ENCODE data around the gene FAM3C. TPM values are rescaled to one million over a fixed set of nuclear protein-coding genes. Genes with fewer than 3 reads are reported as not detected.

The FAM3C gene
- total and polyA plus RNA-seq, 11 donors = 20.6 to 97.2 (median 45.3) TPM

DNA sequence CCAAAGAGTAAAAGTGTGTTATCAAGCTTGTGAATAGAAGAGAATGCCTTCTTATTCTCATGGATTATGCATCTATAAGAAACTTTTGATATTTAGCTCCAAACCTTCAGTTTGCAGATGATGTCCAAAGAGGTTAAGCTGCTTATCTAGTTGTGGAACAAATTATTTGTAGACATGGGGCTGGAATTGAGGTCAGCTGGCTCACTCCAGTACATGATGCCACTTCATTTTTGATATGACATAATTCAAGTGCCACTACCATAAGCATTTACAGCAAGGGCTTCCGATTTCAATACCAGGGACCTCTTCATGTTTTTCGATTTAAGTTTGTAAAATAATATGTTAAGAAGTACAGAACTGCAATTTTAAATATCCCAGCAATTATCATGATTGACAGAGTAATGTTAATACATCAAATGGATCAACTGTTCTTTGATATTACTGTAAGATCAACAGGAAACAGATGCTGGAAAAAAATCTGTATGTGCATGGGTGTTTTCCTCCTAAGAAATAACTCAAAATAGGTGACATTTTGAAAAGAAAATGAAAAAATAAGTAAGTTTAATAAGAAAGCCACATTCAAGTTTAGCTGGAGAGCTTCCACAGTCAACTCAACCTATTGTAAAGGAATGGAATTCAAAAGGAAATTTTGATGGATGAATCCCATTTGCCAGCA, 12.7 kb downstream of the FAM3C start:
- no peak for DNase-seq
- H3K27ac ChIP-seq = no peak overlapping the region
- WGBS, 4 donors = 44 to 64% (median 57%) methylated on average over 2 of the region's 2 CpGs
- intact Hi-C loops (cut with DNase I) = no loop called here
- no peaks in the 10 kb centered on the region for H3K9me3 ChIP-seq
- peak; percentile 42 to 62 (median 50) for ATAC-seq
- no peaks in the 10 kb centered on the region for H3K27me3 ChIP-seq
- no peak overlapping the region for H3K4me3 ChIP-seq
- H3K36me3 ChIP-seq = peaks cover 0 to 19% (median 2%) of the 10 kb centered on the region in 9 donors
- peaks cover 0 to 42% (median 29%) of the 10 kb centered on the region in 12 donors for H3K4me1 ChIP-seq
- TF ChIP-seq POLR2A (IDR thresholded peaks at IDR 0.05) = no peak
- TF ChIP-seq, protein P1, sequence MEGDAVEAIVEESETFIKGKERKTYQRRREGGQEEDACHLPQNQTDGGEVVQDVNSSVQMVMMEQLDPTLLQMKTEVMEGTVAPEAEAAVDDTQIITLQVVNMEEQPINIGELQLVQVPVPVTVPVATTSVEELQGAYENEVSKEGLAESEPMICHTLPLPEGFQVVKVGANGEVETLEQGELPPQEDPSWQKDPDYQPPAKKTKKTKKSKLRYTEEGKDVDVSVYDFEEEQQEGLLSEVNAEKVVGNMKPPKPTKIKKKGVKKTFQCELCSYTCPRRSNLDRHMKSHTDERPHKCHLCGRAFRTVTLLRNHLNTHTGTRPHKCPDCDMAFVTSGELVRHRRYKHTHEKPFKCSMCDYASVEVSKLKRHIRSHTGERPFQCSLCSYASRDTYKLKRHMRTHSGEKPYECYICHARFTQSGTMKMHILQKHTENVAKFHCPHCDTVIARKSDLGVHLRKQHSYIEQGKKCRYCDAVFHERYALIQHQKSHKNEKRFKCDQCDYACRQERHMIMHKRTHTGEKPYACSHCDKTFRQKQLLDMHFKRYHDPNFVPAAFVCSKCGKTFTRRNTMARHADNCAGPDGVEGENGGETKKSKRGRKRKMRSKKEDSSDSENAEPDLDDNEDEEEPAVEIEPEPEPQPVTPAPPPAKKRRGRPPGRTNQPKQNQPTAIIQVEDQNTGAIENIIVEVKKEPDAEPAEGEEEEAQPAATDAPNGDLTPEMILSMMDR (IDR thresholded peaks at IDR 0.05) = no peak

DNA sequence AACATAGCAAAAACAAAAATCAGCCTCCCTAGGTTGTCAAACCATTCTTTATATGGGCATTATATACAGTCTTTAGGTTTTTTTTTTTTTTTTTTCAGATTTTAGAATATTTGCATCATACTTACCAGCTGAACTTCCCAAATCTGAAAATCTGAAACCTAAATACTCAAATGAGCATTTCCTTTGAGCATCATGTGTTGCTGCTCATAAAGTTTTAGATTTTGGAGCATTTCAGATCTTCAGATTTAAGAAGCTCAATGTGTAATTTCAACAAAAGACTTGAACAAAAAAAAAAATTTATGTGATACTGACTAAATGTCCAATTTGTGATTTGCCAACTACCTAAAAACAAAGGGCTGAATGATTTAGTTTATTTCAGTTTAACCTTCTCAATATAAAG, 13.6 kb downstream of the FAM3C start:
- Histone ChIP-seq H3K9me3 (no peaks in the 10 kb centered on the region), H3K36me3 (peaks cover 0 to 28% (median 11%) of the 10 kb centered on the region in 9 donors), H3K27ac (no peak overlapping the region), H3K4me3 (no peak overlapping the region), H3K4me1 (peaks cover 0 to 42% (median 29%) of the 10 kb centered on the region in 12 donors), H3K27me3 (no peaks in the 10 kb centered on the region)
- DNase-seq (no peak), ATAC-seq (no peak)
- TF ChIP-seq, protein P1 (IDR thresholded peaks at IDR 0.05) = no peak
- TF ChIP-seq POLR2A (IDR thresholded peaks at IDR 0.05) = no peak
- intact Hi-C loops (cut with DNase I) = no loop called here

DNA sequence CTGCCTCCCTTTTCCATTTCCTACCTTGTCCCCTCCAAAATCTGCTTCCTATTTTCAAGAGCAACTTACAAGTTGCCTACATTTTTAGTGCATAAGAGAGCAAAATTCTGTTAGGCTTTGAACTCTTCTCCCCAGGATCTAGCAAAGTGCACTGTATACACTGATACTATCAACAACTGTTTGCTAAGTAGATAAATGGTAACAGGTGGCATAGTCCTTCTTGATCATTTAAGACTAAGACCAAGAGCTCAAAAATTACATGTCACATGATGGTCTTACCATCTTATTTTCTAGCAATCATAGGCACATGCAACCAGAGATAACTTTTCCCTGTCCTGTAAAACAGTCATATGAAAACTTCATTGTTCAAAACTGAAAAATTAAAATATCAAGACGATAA, 16.2 kb downstream of the FAM3C start:
- H3K27me3 ChIP-seq = no peaks in the 10 kb centered on the region
- no peak for TF ChIP-seq POLR2A (IDR thresholded peaks at IDR 0.05)
- TF ChIP-seq, protein P1 (IDR thresholded peaks at IDR 0.05) = no peak
- intact Hi-C loops (cut with DNase I) = no loop called here
- no peaks in the 10 kb centered on the region for H3K9me3 ChIP-seq
- DNase-seq = no peak
- peaks cover 0 to 27% (median 15%) of the 10 kb centered on the region in 12 donors for H3K4me1 ChIP-seq
- no peak overlapping the region for H3K4me3 ChIP-seq
- H3K36me3 ChIP-seq = peaks cover 0 to 53% (median 33%) of the 10 kb centered on the region in 9 donors
- no peak overlapping the region for H3K27ac ChIP-seq
- 92 to 98% (median 98%) methylated on average over 1 of the region's 1 CpG for WGBS, 4 donors
- no peak for ATAC-seq

DNA sequence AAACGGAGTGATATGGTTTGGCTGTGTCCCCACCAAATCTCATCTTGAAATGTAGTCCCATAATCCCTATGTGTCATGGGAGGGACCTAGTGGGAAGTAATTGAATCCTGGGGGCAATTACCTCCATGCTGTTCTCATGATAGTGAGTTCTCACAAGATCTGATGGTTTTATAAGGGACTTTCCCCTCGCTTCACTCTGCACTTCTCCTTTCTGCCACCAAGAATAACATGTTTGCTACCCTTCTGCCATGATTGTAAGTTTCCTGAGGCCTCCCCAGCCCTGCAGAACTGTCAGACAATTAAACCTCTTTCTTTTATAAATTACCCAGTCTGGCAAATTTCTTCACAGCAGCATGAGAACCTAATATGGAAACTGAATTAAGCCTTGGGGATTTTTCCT, 19.1 kb downstream of the FAM3C start:
- no peak for DNase-seq
- no peaks in the 10 kb centered on the region for H3K9me3 ChIP-seq
- no peak for ATAC-seq
- H3K36me3 ChIP-seq = peaks cover 0 to 64% (median 33%) of the 10 kb centered on the region in 9 donors
- intact Hi-C loops (cut with DNase I) = no loop called here
- H3K4me3 ChIP-seq = no peak overlapping the region
- 82 to 100% (median 94%) methylated on average over 2 of the region's 2 CpGs for WGBS, 4 donors
- peaks cover 0 to 20% (median 8%) of the 10 kb centered on the region in 12 donors for H3K4me1 ChIP-seq
- no peak overlapping the region for H3K27ac ChIP-seq
- TF ChIP-seq POLR2A (IDR thresholded peaks at IDR 0.05) = no peak
- TF ChIP-seq, protein P1 (IDR thresholded peaks at IDR 0.05) = no peak
- no peaks in the 10 kb centered on the region for H3K27me3 ChIP-seq

Data from heart left ventricle (tissue), 16 donors.